GM23248 (cell line): ENCODE data around the gene GALNT16. TPM values are rescaled to one million over a fixed set of nuclear protein-coding genes. Genes with fewer than 3 reads are reported as not detected.

Source experiments
- DNase-seq: peaks from one replicate; pipeline ENCODE4 v3.0.0-alpha.2; 2015
- H2AFZ ChIP-seq: fragments of 200-600 bp; sonication (generic); 2 replicates; pipeline ENCODE4 v1.6.1; 2016; ENCODE audit warnings: antibody characterized with exemption
- H3F3A ChIP-seq: fragments of 200-600 bp; sonication (generic); 2 replicates; pipeline ENCODE4 v1.6.1; 2016; ENCODE audit warnings: mild to moderate bottlenecking, antibody characterized with exemption, mixed run types; ENCODE audit not compliant: insufficient read depth
- H3K27ac ChIP-seq: fragments of 200-600 bp; sonication (generic); 2 replicates; pipeline ENCODE4 v1.5.1; 2016; ENCODE audit warnings: mild to moderate bottlenecking
- H3K27me3 ChIP-seq: fragments of 200-600 bp; sonication (generic); replicated peaks from 2 replicates; pipeline ENCODE4 v1.6.1; 2016; ENCODE audit warnings: mild to moderate bottlenecking; ENCODE audit not compliant: insufficient read depth
- H3K36me3 ChIP-seq: fragments of 200-600 bp; sonication (generic); 2 replicates; pipeline ENCODE4 v1.6.1; 2016; ENCODE audit warnings: low read depth, mild to moderate bottlenecking
- H3K4me1 ChIP-seq: fragments of 200-600 bp; sonication (generic); 2 replicates; pipeline ENCODE4 v1.6.1; 2016; ENCODE audit warnings: mild to moderate bottlenecking; ENCODE audit not compliant: insufficient read depth
- H3K4me2 ChIP-seq: fragments of 200-600 bp; sonication (generic); one replicate; pipeline ENCODE4 v1.6.1; 2016; ENCODE audit warnings: mild to moderate bottlenecking; ENCODE audit not compliant: unreplicated experiment
- H3K4me3 ChIP-seq: fragments of 200-600 bp; sonication (generic); 2 replicates; pipeline ENCODE4 v1.5.1; 2016; ENCODE audit warnings: mild to moderate bottlenecking
- H3K79me2 ChIP-seq: fragments of 200-600 bp; sonication (generic); 2 replicates; pipeline ENCODE4 v1.6.1; 2016; ENCODE audit warnings: mild to moderate bottlenecking; ENCODE audit not compliant: insufficient read depth
- H3K9ac ChIP-seq: fragments of 200-600 bp; sonication (generic); 2 replicates; pipeline ENCODE4 v1.6.1; 2016; ENCODE audit warnings: mild to moderate bottlenecking
- H3K9me2 ChIP-seq: fragments of 200-600 bp; sonication (generic); 2 replicates; pipeline ENCODE4 v1.6.1; 2016; ENCODE audit warnings: mixed run types, mild to moderate bottlenecking, moderate library complexity; ENCODE audit not compliant: insufficient read depth
- H3K9me3 ChIP-seq: fragments of 200-600 bp; sonication (generic); one replicate; pipeline ENCODE4 v1.6.1; 2017; ENCODE audit warnings: low read depth
- H4K20me1 ChIP-seq: fragments of 200-600 bp; sonication (generic); 2 replicates; pipeline ENCODE4 v1.6.0; 2016; ENCODE audit not compliant: insufficient read depth
- EZH2 ChIP-seq: fragments of 200-600 bp; sonication (generic); IDR thresholded peaks from 2 replicates; pipeline ENCODE4 v1.6.1; 2018; ENCODE audit warnings: antibody characterized with exemption, mild to moderate bottlenecking; ENCODE audit not compliant: insufficient read depth, poor library complexity, severe bottlenecking
- EZH2phosphoT487 ChIP-seq: fragments of 200-600 bp; sonication (generic); IDR thresholded peaks from 2 replicates; pipeline ENCODE4 v1.6.1; 2018; ENCODE audit warnings: antibody characterized with exemption, moderate library complexity, mild to moderate bottlenecking, low read depth; ENCODE audit not compliant: insufficient read depth
- WGBS, 2 experiments: methylation state at CpG; one replicate each; pipeline ENCODE4 v1.1.6; 2015 to 2017; ENCODE audit warnings: low lambda C conversion rate in 2 of 2, low coverage in 1 of 2; ENCODE audit errors: missing lambda C conversion rate in 2 of 2; 5-methylcytosine and 5-hydroxymethylcytosine counted together
- in situ Hi-C: fragments of 300-500 bp; cut with MboI; formaldehyde crosslinking; loops from 2 replicates; pipeline ENCODE4 v1.15.0; 2020
- polyA plus RNA-seq: library from polyadenylated mRNA; unstranded; fragments of >200 nt; fragmentation: Nextera tagmentation; extraction: Ambion mirVana; gene quantifications from 2 replicates; pipeline ENCODE4 v1.2.1, GENCODE V29; 2016
- total RNA-seq: library from RNA; depleted of rRNA; stranded (reverse); fragments of >200 nt; shearing (Covaris generic); gene quantifications from 2 replicates; pipeline ENCODE4 v1.2.3, GENCODE V29; 2014

Gene GALNT16
- total and polyA plus RNA-seq, 2 experiments from 2014 or later: 0.59 to 1.4 TPM

DNA sequence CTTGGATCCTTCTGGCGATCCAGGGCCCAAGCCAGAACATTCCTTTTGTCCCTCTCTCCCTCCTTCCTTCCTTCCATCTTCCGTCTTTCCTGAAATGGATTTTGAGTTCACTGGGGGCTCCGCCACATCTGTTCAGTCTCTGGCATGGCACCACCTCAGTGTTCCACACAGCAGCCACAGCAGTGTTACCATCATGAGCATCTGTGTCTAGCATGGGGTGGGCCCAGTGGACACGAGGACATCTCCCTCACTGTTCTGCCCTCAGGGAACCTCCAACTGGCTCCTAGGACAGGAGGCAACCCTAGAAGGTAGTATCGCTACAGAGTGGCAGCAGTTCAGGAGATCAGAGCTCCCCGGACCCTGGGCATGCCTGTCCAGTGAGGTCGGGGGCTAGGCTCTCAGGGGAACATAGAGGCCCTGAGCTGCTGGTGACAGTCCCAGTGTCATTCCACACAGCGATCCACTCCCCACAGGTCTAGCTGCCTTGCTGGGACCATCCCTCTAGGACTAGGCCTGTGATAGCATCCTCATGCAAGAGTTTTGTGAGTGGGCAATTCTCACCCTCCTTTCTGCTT is 59.0 kb downstream of the GALNT16 start:
- H3K9ac ChIP-seq: no peak overlapping the region
- no peaks in the 10 kb centered on the region for H3K9me3 ChIP-seq
- H4K20me1 ChIP-seq: no peaks in the 10 kb centered on the region
- no peaks in the 10 kb centered on the region for H3K9me2 ChIP-seq
- H3K36me3 ChIP-seq: no peaks in the 10 kb centered on the region
- H3K4me1 ChIP-seq: peaks cover 13% of the 10 kb centered on the region
- H3F3A ChIP-seq: peaks cover 14% of the 10 kb centered on the region; the same call in 1 of the 2 replicates
- H3K79me2 ChIP-seq: no peaks in the 10 kb centered on the region
- DNase-seq: no peak
- H2AFZ ChIP-seq: no peak overlapping the region
- no peak for TF ChIP-seq EZH2
- TF ChIP-seq EZH2phosphoT487: no peak
- no peak overlapping the region for H3K4me2 ChIP-seq
- in situ Hi-C loops: no loop called here
- no peak overlapping the region for H3K27ac ChIP-seq
- H3K4me3 ChIP-seq: no peak overlapping the region
- no peaks in the 10 kb centered on the region for H3K27me3 ChIP-seq
- WGBS, 2 experiments: 90 to 91% methylated on average over 7 to 8 of the region's 8 CpGs

DNA sequence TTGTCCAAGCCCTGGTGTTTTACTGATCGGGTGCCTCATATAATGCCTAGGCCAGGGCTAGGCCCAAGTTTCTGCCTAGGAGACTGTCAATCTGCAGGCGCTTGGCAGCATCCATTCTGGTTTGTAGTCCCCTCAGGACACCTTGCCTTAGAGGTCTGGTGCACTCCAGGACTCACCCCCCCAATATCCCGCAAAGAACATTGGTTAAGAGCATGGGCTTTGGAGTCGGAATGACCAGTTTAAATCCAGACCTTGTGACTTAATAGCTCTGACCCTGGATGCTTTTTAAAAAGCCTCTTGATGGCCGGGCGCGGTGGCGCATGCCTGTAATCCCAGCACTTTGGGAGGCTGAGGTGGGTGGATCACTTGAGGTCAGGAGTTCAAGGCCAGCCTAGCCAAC is 60.0 kb downstream of the GALNT16 start:
- H3K27ac ChIP-seq: no peak overlapping the region
- H3F3A ChIP-seq: peaks cover 14% of the 10 kb centered on the region; the same call in 1 of the 2 replicates
- in situ Hi-C loops: no loop called here
- no peak overlapping the region for H3K4me2 ChIP-seq
- no peak for TF ChIP-seq EZH2phosphoT487
- TF ChIP-seq EZH2: no peak
- peaks cover 13% of the 10 kb centered on the region for H3K4me1 ChIP-seq
- no peaks in the 10 kb centered on the region for H4K20me1 ChIP-seq
- H3K9me2 ChIP-seq: no peaks in the 10 kb centered on the region
- no peaks in the 10 kb centered on the region for H3K27me3 ChIP-seq
- H3K4me3 ChIP-seq: no peak overlapping the region
- no peak overlapping the region for H3K9ac ChIP-seq
- no peaks in the 10 kb centered on the region for H3K9me3 ChIP-seq
- no peak overlapping the region for H2AFZ ChIP-seq
- DNase-seq: no peak
- 97 to 99% methylated on average over 8 of the region's 8 CpGs for WGBS, 2 experiments
- no peaks in the 10 kb centered on the region for H3K79me2 ChIP-seq
- no peaks in the 10 kb centered on the region for H3K36me3 ChIP-seq

DNA sequence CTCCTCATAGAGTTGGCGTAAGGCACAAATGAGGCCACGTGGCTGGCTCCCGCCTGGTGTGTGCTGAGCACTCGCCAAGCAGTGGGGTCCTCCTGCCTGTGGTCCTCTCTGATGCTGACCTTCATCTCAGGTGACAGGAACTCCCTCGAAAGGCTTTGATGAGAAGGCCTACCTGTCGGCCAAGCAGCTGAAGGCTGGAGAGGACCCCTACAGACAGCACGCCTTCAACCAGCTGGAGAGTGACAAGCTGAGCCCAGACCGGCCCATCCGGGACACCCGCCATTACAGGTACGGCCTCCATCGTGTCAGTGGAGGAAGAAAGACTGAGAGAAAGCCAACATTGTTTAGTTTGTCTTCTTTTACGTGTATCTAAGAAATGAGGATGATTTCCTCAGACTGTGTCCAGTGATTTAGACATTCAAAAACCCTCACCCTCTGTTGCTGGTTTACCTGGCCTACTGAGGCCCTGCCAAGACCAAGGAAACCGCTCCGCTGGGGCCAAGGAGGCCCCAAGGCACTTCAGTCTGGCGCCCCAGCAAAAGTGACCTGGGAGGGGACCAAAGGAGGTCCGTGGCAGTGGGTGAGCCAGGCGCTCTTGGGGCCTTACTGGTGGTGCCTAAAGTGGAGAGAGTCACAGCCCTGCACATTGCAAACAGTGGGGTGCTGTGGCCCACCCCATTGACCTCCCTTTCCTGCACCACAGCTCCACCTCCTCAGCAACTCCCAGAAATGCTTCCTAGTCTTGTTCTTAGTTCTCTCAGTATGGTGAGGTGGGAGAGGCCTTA is 60.8 kb downstream of the GALNT16 start:
- no peaks in the 10 kb centered on the region for H3K79me2 ChIP-seq
- no peaks in the 10 kb centered on the region for H3K27me3 ChIP-seq
- no peak overlapping the region for H3K4me3 ChIP-seq
- no peaks in the 10 kb centered on the region for H3K9me2 ChIP-seq
- WGBS, 2 experiments: 91 to 94% methylated on average over 17 to 18 of the region's 18 CpGs
- in situ Hi-C loops: no loop called here
- no peaks in the 10 kb centered on the region for H3K9me3 ChIP-seq
- peaks cover 14% of the 10 kb centered on the region; the same call in 1 of the 2 replicates for H3F3A ChIP-seq
- H4K20me1 ChIP-seq: no peaks in the 10 kb centered on the region
- no peak for DNase-seq
- H3K27ac ChIP-seq: no peak overlapping the region
- H3K4me1 ChIP-seq: peaks cover 13% of the 10 kb centered on the region
- no peak overlapping the region for H3K9ac ChIP-seq
- H3K36me3 ChIP-seq: no peaks in the 10 kb centered on the region
- no peak for TF ChIP-seq EZH2phosphoT487
- H3K4me2 ChIP-seq: no peak overlapping the region
- H2AFZ ChIP-seq: no peak overlapping the region

DNA sequence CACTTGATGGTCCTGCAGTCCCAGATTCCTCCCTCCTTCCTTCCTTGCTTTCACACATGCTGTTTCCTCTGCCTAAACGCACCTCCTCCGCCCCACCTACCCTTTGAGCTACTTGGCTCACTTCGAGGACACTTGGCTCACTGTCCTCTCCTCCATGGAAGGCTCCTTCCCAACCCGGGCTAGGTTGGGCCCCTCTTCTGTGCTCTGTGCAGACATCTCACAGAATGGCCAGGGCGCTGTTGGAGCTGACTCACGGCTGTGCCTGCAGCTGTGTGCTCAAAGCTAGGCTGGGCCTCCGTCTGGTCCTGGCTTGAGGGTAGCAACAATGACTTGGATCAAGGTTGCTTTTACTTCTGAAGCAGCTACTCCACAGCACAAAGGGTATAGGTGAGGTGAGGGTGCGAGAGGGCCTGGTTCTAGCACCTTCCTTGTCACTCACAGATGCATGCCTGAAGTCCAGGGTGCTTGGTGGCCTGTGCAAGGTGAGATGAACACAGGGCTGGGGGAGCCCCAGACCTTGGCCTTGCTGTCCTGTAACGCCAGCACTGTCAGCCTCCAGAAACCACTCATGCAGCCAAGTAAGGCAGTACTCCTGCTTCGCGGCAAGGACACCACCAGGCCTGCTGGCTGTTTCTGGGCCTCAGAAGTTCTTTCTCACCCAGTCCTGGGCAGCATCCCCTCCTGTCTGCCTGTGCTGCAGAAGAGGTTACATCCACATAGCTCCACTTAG is 61.8 kb downstream of the GALNT16 start:
- Histone ChIP-seq H3K79me2 (no peaks in the 10 kb centered on the region), H4K20me1 (no peaks in the 10 kb centered on the region), H3K9ac (no peak overlapping the region), H2AFZ (no peak overlapping the region), H3K27me3 (no peaks in the 10 kb centered on the region), H3K4me2 (no peak overlapping the region), H3K9me2 (no peaks in the 10 kb centered on the region), H3K27ac (no peak overlapping the region), H3K4me1 (peaks cover 11% of the 10 kb centered on the region), H3K4me3 (no peak overlapping the region), H3K9me3 (no peaks in the 10 kb centered on the region), H3F3A (peaks cover 12% of the 10 kb centered on the region; the same call in 1 of the 2 replicates), H3K36me3 (no peaks in the 10 kb centered on the region)
- in situ Hi-C loops: no loop called here
- WGBS, 2 experiments: 57 to 58% methylated on average over 11 of the region's 11 CpGs
- TF ChIP-seq EZH2 (no peak), EZH2phosphoT487 (no peak)
- peak; percentile 30 for DNase-seq
